Measurements from ENCODE around the gene LRTM2.

LRTM2 gene

GRCh38 chr12:1878695-1879094 is 58.3 kb downstream of the LRTM2 start:
- in situ Hi-C loops (cut with MboI; ENCODE audit: low sequenced_read_pairs, unreplicated experiment) = no loop called here
- DNase-seq (ENCODE audit: low spot score) = peak; percentile 8

GRCh38 chr12:1879633-1880032 is 59.3 kb downstream of the LRTM2 start:
- TF ChIP-seq CTCF (IDR thresholded peaks at IDR 0.05; ENCODE audit: borderline replicate concordance, control extremely low read depth, extremely low read depth, insufficient read depth, missing control alignments) = no peak
- in situ Hi-C loops (cut with MboI; ENCODE audit: low sequenced_read_pairs, unreplicated experiment) = no loop called here
- DNase-seq (ENCODE audit: low spot score) = no peak

More at GRCh38 chr12:1878695-1879094, 58.3 kb downstream of the LRTM2 start:
- TF ChIP-seq CTCF (IDR thresholded peaks at IDR 0.05; ENCODE audit: borderline replicate concordance, control extremely low read depth, extremely low read depth, insufficient read depth, missing control alignments) = no peak

- TF ChIP-seq CTCF (IDR thresholded peaks at IDR 0.05; ENCODE audit: borderline replicate concordance, control extremely low read depth, extremely low read depth, insufficient read depth, missing control alignments) = no peak
- DNase-seq (ENCODE audit: low spot score) = peak; percentile 21
- in situ Hi-C loops (cut with MboI; ENCODE audit: low sequenced_read_pairs, unreplicated experiment) = no loop called here
These were observed 59.9 kb downstream of the LRTM2 start for GRCh38 chr12:1880153-1880845.

GRCh38 chr12:1880876-1881275 is 60.5 kb downstream of the LRTM2 start:
- DNase-seq (ENCODE audit: low spot score) = peak; percentile 13
- in situ Hi-C loops (cut with MboI; ENCODE audit: low sequenced_read_pairs, unreplicated experiment) = no loop called here
- TF ChIP-seq CTCF (IDR thresholded peaks at IDR 0.05; ENCODE audit: borderline replicate concordance, control extremely low read depth, extremely low read depth, insufficient read depth, missing control alignments) = no peak

- in situ Hi-C loops (cut with MboI; ENCODE audit: low sequenced_read_pairs, unreplicated experiment) = no loop called here
- peak; percentile 4 for DNase-seq (ENCODE audit: low spot score)
- TF ChIP-seq CTCF (IDR thresholded peaks at IDR 0.05; ENCODE audit: borderline replicate concordance, control extremely low read depth, extremely low read depth, insufficient read depth, missing control alignments) = no peak
These were observed 60.9 kb downstream of the LRTM2 start for GRCh38 chr12:1881301-1881700.

- DNase-seq (ENCODE audit: low spot score) = peak; percentile 3
- in situ Hi-C loops (cut with MboI; ENCODE audit: low sequenced_read_pairs, unreplicated experiment) = no loop called here
- no peak for TF ChIP-seq CTCF (IDR thresholded peaks at IDR 0.05; ENCODE audit: borderline replicate concordance, control extremely low read depth, extremely low read depth, insufficient read depth, missing control alignments)
These were observed 61.6 kb downstream of the LRTM2 start for GRCh38 chr12:1881936-1882335.
